Measurements from ENCODE around the gene CREG2.

DNA sequence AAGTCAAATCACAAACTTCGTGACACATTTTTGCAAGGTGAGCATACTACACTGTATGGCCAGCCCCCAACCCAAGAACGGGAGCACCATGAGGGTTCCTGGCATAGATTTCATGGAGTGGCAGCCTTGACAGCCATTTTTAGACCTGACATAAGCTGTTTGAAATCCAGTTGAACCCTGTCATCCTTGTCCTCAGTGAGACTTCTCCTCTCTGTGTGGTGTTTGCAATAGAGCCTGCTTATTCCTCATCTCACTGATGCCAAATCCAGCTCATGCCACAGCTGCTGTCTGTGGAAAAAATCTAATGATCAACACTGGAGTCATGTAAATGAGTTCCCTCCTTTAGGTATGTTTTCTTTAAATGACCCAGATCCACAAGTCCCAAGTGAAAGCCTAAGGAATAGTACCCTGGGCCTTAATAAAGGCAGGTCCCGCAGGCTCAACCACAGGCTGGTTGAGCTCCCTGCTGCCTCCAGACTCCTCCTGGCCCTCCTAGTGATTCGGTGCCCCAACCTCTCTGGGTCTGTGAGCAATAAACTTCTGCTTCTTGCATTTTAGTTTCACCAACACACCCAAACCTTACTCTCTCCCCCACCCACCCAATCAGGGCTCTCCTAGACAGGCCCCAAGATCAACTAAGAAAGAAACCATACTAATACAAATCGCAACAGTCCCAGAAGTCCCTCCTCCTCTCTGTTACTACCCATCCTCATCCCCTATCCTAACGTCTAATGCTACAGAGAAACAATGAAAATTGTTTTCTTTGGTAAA lies 8.4 kb upstream of the CREG2 start:
- no peak for TF ChIP-seq EZH2 (IDR thresholded peaks at IDR 0.05; ENCODE audit: low read length, missing control alignments)
- TF ChIP-seq, protein P1, sequence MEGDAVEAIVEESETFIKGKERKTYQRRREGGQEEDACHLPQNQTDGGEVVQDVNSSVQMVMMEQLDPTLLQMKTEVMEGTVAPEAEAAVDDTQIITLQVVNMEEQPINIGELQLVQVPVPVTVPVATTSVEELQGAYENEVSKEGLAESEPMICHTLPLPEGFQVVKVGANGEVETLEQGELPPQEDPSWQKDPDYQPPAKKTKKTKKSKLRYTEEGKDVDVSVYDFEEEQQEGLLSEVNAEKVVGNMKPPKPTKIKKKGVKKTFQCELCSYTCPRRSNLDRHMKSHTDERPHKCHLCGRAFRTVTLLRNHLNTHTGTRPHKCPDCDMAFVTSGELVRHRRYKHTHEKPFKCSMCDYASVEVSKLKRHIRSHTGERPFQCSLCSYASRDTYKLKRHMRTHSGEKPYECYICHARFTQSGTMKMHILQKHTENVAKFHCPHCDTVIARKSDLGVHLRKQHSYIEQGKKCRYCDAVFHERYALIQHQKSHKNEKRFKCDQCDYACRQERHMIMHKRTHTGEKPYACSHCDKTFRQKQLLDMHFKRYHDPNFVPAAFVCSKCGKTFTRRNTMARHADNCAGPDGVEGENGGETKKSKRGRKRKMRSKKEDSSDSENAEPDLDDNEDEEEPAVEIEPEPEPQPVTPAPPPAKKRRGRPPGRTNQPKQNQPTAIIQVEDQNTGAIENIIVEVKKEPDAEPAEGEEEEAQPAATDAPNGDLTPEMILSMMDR (conservative IDR thresholded peaks at IDR 0.05 in 1 of 2, IDR thresholded peaks at IDR 0.05 in 1 of 2; ENCODE audit: low read depth in 1 of 2, low read length in 2 of 2) = no peak

Measured in fibroblast of lung (primary cell).